Osteoblast (primary cell): Measurements from ENCODE around the gene IL17B. TPM values are rescaled to one million over a fixed set of nuclear protein-coding genes. Genes with fewer than 3 reads are reported as not detected.

Source experiments
- DNase-seq: peaks from one replicate; pipeline ENCODE4 v3.0.0; 2011; ENCODE audit warnings: low spot score, mixed read lengths; ENCODE audit not compliant: insufficient read length; ENCODE audit errors: missing footprints
- H2AFZ ChIP-seq: 2 replicates; pipeline ENCODE4 v1.6.0; 2011; ENCODE audit warnings: mild to moderate bottlenecking, low read length
- H3K27ac ChIP-seq: 2 replicates; pipeline ENCODE4 v1.5.1; 2011; ENCODE audit warnings: mild to moderate bottlenecking, low read depth, low read length, moderate library complexity
- H3K27me3 ChIP-seq: 2 replicates; pipeline ENCODE4 v1.6.0; 2012; ENCODE audit warnings: mild to moderate bottlenecking, control low read depth, inconsistent platforms, low read length, moderate library complexity; ENCODE audit not compliant: insufficient read depth
- H3K36me3 ChIP-seq: 2 replicates; pipeline ENCODE4 v1.5.1; 2011; ENCODE audit warnings: mild to moderate bottlenecking, low read length, control low read depth, moderate library complexity; ENCODE audit not compliant: insufficient read depth
- H3K4me1 ChIP-seq: 2 replicates; pipeline ENCODE4 v1.5.1; 2011; ENCODE audit warnings: mild to moderate bottlenecking, low read length, control low read depth, moderate library complexity; ENCODE audit not compliant: insufficient read depth
- H3K4me2 ChIP-seq: 2 replicates; pipeline ENCODE4 v1.6.0; 2011; ENCODE audit warnings: mild to moderate bottlenecking, low read length; ENCODE audit not compliant: insufficient read depth
- H3K4me3 ChIP-seq: fragments of 200-600 bp; sonication (generic); 3 replicates; pipeline ENCODE4 v1.5.1; 2012; ENCODE audit warnings: mild to moderate bottlenecking, low read length, inconsistent platforms; ENCODE audit not compliant: insufficient read depth
- H3K79me2 ChIP-seq: 2 replicates; pipeline ENCODE4 v1.6.0; 2012; ENCODE audit warnings: mild to moderate bottlenecking, low read length, control low read depth, inconsistent platforms; ENCODE audit not compliant: insufficient read depth
- H3K9me3 ChIP-seq: 2 replicates; pipeline ENCODE4 v1.5.1; 2011; ENCODE audit warnings: low read depth, low read length, control low read depth
- H4K20me1 ChIP-seq: 2 replicates; pipeline ENCODE4 v1.6.0; 2012; ENCODE audit warnings: mild to moderate bottlenecking, low read length, control low read depth; ENCODE audit not compliant: insufficient read depth
- total RNA-seq: library from RNA; depleted of rRNA; stranded (reverse); fragments of >200 nt; gene quantifications from 2 replicates; pipeline ENCODE4 v1.2.3, GENCODE V29; 2012
- TF ChIP-seq, protein P1 (sequence below): IDR thresholded peaks from 2 replicates; pipeline ENCODE4 v1.5.1; 2011; ENCODE audit warnings: mild to moderate bottlenecking, low read depth, low read length, moderate library complexity; ENCODE audit errors: extremely low read depth

Gene IL17B
- total RNA-seq, 1 donor, result not detected

DNA sequence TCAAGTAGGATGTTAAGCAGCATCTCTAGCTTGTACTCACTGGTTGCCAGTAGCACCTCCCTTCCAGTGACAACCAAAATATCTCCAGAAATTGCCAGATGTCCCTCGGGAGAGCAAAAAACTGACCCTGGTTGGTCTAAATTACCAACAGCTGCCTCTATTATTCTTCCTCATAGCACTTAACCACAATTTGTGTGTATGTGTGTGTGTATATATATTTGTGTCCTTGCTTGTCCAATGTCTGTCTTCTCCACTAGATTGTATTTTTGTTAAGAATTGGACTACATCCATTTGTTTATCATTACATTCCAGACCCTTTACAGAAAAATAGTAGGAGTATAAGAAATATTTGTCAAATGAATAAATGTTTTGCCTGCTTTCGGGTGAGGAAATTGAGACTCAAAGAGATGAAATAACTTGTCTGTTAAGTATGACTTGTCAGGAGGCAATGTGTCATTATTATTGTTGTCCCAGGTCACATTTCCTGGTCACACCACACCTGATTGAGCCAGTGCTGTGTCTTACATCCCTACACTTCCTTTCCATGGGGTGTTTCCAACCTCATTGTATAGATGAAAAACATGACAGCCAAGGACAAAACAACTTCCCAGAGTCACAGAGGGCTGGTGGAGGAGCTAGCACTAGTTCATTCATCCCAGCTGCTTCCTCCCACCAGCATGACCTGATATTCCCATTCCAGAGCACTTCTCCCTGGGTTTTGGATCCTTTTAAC is 45.2 kb downstream of the IL17B start:
- no peaks in the 10 kb centered on the region for H3K79me2 ChIP-seq
- DNase-seq, result peak; percentile 87
- H3K36me3 ChIP-seq, result no peaks in the 10 kb centered on the region
- H3K27ac ChIP-seq, result peak overlapping the region; percentile 9
- H4K20me1 ChIP-seq, result no peaks in the 10 kb centered on the region
- H3K4me2 ChIP-seq, result no peak overlapping the region
- peaks cover 14% of the 10 kb centered on the region for H3K4me1 ChIP-seq
- H2AFZ ChIP-seq, result peak overlapping the region; percentile 6
- no peaks in the 10 kb centered on the region for H3K9me3 ChIP-seq
- no peak overlapping the region for H3K4me3 ChIP-seq
- TF ChIP-seq, protein P1, sequence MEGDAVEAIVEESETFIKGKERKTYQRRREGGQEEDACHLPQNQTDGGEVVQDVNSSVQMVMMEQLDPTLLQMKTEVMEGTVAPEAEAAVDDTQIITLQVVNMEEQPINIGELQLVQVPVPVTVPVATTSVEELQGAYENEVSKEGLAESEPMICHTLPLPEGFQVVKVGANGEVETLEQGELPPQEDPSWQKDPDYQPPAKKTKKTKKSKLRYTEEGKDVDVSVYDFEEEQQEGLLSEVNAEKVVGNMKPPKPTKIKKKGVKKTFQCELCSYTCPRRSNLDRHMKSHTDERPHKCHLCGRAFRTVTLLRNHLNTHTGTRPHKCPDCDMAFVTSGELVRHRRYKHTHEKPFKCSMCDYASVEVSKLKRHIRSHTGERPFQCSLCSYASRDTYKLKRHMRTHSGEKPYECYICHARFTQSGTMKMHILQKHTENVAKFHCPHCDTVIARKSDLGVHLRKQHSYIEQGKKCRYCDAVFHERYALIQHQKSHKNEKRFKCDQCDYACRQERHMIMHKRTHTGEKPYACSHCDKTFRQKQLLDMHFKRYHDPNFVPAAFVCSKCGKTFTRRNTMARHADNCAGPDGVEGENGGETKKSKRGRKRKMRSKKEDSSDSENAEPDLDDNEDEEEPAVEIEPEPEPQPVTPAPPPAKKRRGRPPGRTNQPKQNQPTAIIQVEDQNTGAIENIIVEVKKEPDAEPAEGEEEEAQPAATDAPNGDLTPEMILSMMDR, result no peak
- no peaks in the 10 kb centered on the region for H3K27me3 ChIP-seq

GRCh38 chr5:149328177-149328576 is 50.9 kb downstream of the IL17B start:
- H3K9me3 ChIP-seq, result no peaks in the 10 kb centered on the region
- H3K4me1 ChIP-seq, result peaks cover 7% of the 10 kb centered on the region
- no peaks in the 10 kb centered on the region for H3K36me3 ChIP-seq
- H3K27ac ChIP-seq, result no peak overlapping the region
- H3K4me3 ChIP-seq, result no peak overlapping the region
- no peaks in the 10 kb centered on the region for H4K20me1 ChIP-seq
- no peak for DNase-seq
- H3K79me2 ChIP-seq, result no peaks in the 10 kb centered on the region
- no peak overlapping the region for H3K4me2 ChIP-seq
- H2AFZ ChIP-seq, result no peak overlapping the region
- TF ChIP-seq, protein P1, result no peak
- H3K27me3 ChIP-seq, result no peaks in the 10 kb centered on the region

DNA sequence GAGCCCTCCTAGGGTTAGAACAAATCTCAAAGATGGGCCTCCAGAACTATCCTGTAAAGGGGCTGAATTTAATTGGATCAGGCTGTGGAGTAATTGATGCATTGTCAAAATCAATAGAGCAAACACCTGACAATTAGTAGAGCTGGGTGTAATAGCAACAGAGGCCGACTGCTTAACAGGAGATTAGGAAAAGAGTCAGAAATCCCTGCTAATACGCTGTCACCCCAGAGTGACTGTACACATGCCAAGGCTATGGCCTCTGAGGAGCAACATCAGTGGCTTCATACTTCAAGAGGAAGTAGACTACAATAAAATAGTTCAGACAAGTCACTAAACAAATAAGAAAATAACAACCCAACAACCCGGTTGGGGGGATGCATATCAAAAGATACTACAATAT is 52.5 kb downstream of the IL17B start:
- H4K20me1 ChIP-seq, result no peaks in the 10 kb centered on the region
- H2AFZ ChIP-seq, result no peak overlapping the region
- peaks cover 10% of the 10 kb centered on the region for H3K4me1 ChIP-seq
- H3K27me3 ChIP-seq, result no peaks in the 10 kb centered on the region
- H3K27ac ChIP-seq, result no peak overlapping the region
- no peaks in the 10 kb centered on the region for H3K36me3 ChIP-seq
- DNase-seq, result no peak
- H3K9me3 ChIP-seq, result no peaks in the 10 kb centered on the region
- no peaks in the 10 kb centered on the region for H3K79me2 ChIP-seq
- H3K4me2 ChIP-seq, result no peak overlapping the region
- TF ChIP-seq, protein P1, result no peak
- no peak overlapping the region for H3K4me3 ChIP-seq

DNA sequence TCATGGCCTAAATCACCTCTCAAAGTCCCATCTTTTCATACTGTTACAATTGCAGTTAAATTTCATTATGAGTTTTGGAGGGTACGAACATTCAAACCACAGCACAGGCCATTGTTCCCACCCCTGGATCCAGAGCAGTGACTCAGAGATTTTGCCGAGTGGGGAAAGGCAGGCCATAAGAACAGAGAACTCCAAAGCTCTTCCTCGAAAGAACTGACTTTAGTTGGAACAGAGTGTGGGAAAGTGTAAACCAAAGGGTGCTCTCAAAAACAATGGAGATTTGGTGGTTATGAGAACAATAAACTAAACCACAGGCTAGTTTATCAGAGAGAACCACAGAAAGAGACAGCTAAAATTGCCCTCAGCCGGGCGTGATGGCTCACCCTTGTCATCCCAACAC is 53.2 kb downstream of the IL17B start:
- Histone ChIP-seq H3K9me3 (no peaks in the 10 kb centered on the region), H3K36me3 (no peaks in the 10 kb centered on the region), H3K27me3 (no peaks in the 10 kb centered on the region), H3K27ac (no peak overlapping the region), H2AFZ (peak overlapping the region; percentile 36), H3K4me2 (no peak overlapping the region), H4K20me1 (no peaks in the 10 kb centered on the region), H3K4me3 (no peak overlapping the region), H3K79me2 (no peaks in the 10 kb centered on the region), H3K4me1 (peaks cover 16% of the 10 kb centered on the region)
- TF ChIP-seq, protein P1, result no peak
- DNase-seq, result no peak
